ENCODE measurements around the gene NOVA2.

NOVA2 gene

GRCh38 chr19:45999653-46000121 lies 26.0 kb upstream of the NOVA2 start:
- no peak for TF ChIP-seq CTCF (IDR thresholded peaks at IDR 0.05; ENCODE audit: low read depth, low read length)
- no peak for DNase-seq (ENCODE audit: extremely low read depth, low read depth)

GRCh38 chr19:45998834-45999233 lies 25.2 kb upstream of the NOVA2 start:
- TF ChIP-seq CTCF (IDR thresholded peaks at IDR 0.05; ENCODE audit: low read depth, low read length) = no peak
- no peak for DNase-seq (ENCODE audit: extremely low read depth, low read depth)

GRCh38 chr19:45996933-45997332 lies 23.3 kb upstream of the NOVA2 start:
- DNase-seq (ENCODE audit: extremely low read depth, low read depth) = no peak
- TF ChIP-seq CTCF (IDR thresholded peaks at IDR 0.05; ENCODE audit: low read depth, low read length) = no peak

- no peak for TF ChIP-seq CTCF (IDR thresholded peaks at IDR 0.05; ENCODE audit: low read depth, low read length)
Observed at GRCh38 chr19:45995715-45996385, 22.2 kb upstream of the NOVA2 start.

GRCh38 chr19:45994998-45995714 lies 21.5 kb upstream of the NOVA2 start, which contains the start of gene CCDC61:
TSS of gene CCDC61 (plus strand) at chr19:45995467. CDS start at chr19:46003019, 7,552 bp downstream.
- peak; percentile 99 for DNase-seq (ENCODE audit: extremely low read depth, low read depth)
- no peak for TF ChIP-seq CTCF (IDR thresholded peaks at IDR 0.05; ENCODE audit: low read depth, low read length)

More at GRCh38 chr19:45995715-45996385, 22.2 kb upstream of the NOVA2 start:
- no peak for DNase-seq (ENCODE audit: extremely low read depth, low read depth)

GRCh38 chr19:45994456-45994997 lies 20.9 kb upstream of the NOVA2 start:
- DNase-seq (ENCODE audit: extremely low read depth, low read depth) = no peak
- no peak for TF ChIP-seq CTCF (IDR thresholded peaks at IDR 0.05; ENCODE audit: low read depth, low read length)

Data from AG09319 (cell line).